ENCODE results near the gene NLRP10. TPM values are rescaled to one million over a fixed set of nuclear protein-coding genes. Genes with fewer than 3 reads are reported as not detected.

NLRP10 gene
- total and polyA plus RNA-seq, 2 of the 13 experiments (the other 11 are each of a cell fraction or from before 2014, with no cell fraction given): not detected

- ChIA-PET POLR2A (no interaction called here), CTCF (ENCODE audit: low intra/inter-chr PET ratio, low total read pairs) (no interaction called here)
- Histone ChIP-seq H3K27me3 (ENCODE audit: control insufficient read depth in 1 of 2, insufficient read depth in 2 of 2, low read length in 2 of 2) (peaks cover 0 to 4% of the 10 kb centered on the region in 2 experiments; a peak in 1 of 5 replicates), H3K79me2 (ENCODE audit: insufficient read depth, low read length) (no peaks in the 10 kb centered on the region), H3K27ac (ENCODE audit: extremely low read length, insufficient read depth, low read length) (no peak overlapping the region), H3K36me3 (replicated peaks in 1 of 2; ENCODE audit: control insufficient read depth in 1 of 2, insufficient read depth in 2 of 2, low read length in 2 of 2) (no peaks in the 10 kb centered on the region), H3K9ac (ENCODE audit: insufficient read depth, low read depth, low read length) (no peak overlapping the region), H3K4me2 (ENCODE audit: low read depth, low read length) (no peak overlapping the region), H4K20me1 (ENCODE audit: insufficient read depth, low read length) (no peaks in the 10 kb centered on the region), H3K4me3 (replicated peaks in 1 of 3; ENCODE audit: insufficient read depth in 1 of 3, low read depth in 2 of 3, low read length in 3 of 3) (no peak overlapping the region), H2AFZ (ENCODE audit: low read length) (no peak overlapping the region), H3K4me1 (ENCODE audit: insufficient read depth, low read length) (no peaks in the 10 kb centered on the region), H3K9me3 (ENCODE audit: low read length) (no peaks in the 10 kb centered on the region)
- ATAC-seq (no peak), FAIRE-seq (no peak), DNase-seq (ENCODE audit: low spot score) (no peak)
- intact Hi-C loops (cut with micrococcal nuclease; ENCODE audit: unreplicated experiment) (no loop called here), in situ Hi-C loops (cut with HindIII; ENCODE audit: extremely low pct_ligation_motif_present, low pct_unique_long_range_greater_than_20kb) (no loop called here)
- TF ChIP-seq ZSCAN21 (CRISPR knock-in tag; IDR thresholded peaks at IDR 0.05; ENCODE audit: borderline replicate concordance) (no peak), CBX5 (CRISPR knock-in tag; IDR thresholded peaks at IDR 0.05; ENCODE audit: borderline replicate concordance) (no peak), KLF12 (CRISPR knock-in tag; IDR thresholded peaks at IDR 0.05; ENCODE audit: borderline replicate concordance) (no peak), FOXP1 (IDR thresholded peaks at IDR 0.05) (no peak), FOXP1 (CRISPR knock-in tag; IDR thresholded peaks at IDR 0.05) (no peak), MTF1 (CRISPR knock-in tag; IDR thresholded peaks at IDR 0.05) (no peak), SKI (IDR thresholded peaks at IDR 0.05; ENCODE audit: partially characterized antibody) (no peak), ZNF772 (CRISPR knock-in tag; IDR thresholded peaks at IDR 0.05) (no peak), KIAA2018 (CRISPR knock-in tag; IDR thresholded peaks at IDR 0.05; ENCODE audit: borderline replicate concordance) (no peak), ZBTB21 (CRISPR knock-in tag; IDR thresholded peaks at IDR 0.05) (no peak), ZNF333 (CRISPR knock-in tag; IDR thresholded peaks at IDR 0.05; ENCODE audit: borderline replicate concordance) (no peak)
- BruUV-seq (replicated peaks): no TSS peak
These were observed 2.6 kb upstream of the NLRP10 start for GRCh38 chr11:7967826-7968225.
